ENCODE results near the gene ING3. TPM values are rescaled to one million over a fixed set of nuclear protein-coding genes. Genes with fewer than 3 reads are reported as not detected.
A peak's percentile ranks its signal among the peaks of the same experiment; 100 is the strongest.

The ING3 gene, protein sequence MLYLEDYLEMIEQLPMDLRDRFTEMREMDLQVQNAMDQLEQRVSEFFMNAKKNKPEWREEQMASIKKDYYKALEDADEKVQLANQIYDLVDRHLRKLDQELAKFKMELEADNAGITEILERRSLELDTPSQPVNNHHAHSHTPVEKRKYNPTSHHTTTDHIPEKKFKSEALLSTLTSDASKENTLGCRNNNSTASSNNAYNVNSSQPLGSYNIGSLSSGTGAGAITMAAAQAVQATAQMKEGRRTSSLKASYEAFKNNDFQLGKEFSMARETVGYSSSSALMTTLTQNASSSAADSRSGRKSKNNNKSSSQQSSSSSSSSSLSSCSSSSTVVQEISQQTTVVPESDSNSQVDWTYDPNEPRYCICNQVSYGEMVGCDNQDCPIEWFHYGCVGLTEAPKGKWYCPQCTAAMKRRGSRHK
- total RNA-seq (2014; rRNA removed; shearing (Covaris generic)) = 23.9 and 33.0 TPM in 2 replicates

DNA sequence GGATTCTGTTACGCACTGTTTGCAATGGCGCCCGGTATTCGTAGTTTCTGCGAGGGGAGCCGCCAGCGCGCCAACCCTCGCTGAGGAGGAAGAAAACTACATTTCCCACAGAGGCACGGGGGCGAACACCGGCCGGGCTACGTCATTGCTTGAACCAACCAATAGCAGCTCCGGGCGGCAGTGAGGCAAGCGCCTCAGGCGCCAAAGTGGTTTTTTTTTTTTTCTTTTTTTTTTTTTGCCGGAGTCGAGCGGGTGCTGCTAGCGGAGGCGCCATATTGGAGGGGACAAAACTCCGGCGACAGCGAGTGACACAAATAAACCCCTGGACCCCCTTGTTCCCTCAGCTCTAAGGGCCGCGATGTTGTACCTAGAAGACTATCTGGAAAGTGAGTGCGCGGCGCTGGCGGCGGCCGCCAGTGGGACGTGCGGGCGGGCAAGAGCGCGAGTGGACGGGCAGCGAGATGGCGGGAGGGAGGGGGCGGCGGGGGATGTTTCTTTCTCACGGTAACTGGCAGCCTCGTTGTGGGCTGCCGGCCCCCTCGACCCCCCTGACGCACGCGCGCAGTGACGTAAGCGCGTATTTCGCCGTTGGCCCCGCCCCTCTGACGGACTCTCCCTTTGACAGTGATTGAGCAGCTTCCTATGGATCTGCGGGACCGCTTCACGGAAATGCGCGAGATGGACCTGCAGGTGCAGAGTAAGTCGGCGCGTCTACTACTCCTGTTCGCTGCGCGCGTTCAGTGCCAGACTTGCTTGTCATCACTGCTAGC lies at the start of gene ING3:
Gene ING3, plus strand, starts transcription at position 239 of the 770 bp plus-strand sequence. Its CDS starts 120 bp downstream, at position 359.
- DNase-seq (ENCODE audit: low spot score) = peak; percentile 98

DNA sequence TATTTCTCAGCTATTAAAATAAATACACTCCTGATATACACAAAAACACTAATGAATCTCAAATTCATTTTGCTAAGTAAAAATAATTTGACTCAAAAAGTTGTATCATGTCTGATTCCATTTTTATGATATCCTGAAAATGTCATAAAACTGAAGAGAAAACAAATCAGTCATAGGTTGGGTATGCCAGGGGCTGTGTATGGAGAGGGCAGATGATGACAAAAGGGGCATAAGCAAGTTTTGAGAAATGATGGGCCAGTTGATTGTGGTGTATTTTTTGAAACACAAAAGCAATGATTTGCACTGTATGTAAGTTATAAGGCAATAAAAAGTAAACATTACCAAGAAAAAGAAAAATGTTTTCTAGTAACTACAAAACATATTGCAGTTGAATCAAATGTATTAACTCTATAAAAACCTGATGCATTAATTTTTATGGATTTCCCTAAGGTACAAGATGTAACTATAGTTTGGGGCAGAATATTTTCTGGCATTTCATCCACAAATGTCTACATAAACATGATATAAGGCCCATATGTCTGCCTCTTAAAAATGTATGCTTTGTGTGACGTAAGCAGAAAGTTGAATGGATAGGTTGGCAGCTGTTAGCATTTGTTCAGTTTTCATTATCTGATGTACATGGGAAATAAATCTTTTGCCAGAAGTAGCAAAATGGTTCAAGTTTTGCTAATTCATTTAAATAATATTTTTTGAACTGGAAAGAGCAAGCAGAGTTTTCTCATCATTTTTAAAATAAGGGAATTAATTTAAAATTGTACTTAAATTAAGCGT lies 35.1 kb upstream of the ING3 start:
- DNase-seq (ENCODE audit: low spot score) = no peak

DNA sequence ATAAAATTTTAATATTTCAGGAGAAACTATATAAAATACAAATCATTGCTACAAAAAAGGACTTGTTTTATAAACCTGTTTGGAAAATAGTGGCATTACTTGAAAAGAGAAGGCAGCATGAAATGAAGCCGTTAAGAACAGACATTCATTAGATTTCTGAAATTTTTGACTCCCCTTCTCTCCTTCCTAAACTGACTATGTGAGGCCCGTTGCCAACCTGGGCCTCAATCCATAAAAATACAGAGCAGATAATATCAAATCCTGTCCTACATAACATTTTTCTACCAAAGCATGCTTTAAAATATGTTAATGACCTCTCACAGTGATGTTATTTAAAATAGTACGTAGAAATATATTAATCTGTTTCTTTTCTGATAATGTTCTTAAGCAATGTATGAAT lies 34.5 kb upstream of the ING3 start:
- DNase-seq (ENCODE audit: low spot score) = no peak

DNA sequence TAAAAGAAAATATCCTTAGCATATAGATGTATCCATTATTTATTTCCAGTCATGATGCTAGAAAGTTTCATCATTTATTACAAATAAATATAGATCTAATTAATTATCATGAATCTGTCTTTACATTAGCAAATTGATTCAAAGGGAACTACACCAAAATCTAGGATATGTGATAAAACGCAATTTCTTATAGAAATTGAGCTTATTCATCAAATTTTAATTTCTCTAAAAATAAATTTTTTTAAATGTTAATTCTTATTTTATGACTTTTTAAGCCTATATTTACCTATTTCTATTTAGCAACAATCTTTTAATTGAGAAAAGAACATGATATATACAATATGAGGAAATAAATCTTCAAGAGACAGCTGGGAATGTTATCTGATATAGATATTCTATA lies 34.0 kb upstream of the ING3 start:
- DNase-seq (ENCODE audit: low spot score) = no peak

DNA sequence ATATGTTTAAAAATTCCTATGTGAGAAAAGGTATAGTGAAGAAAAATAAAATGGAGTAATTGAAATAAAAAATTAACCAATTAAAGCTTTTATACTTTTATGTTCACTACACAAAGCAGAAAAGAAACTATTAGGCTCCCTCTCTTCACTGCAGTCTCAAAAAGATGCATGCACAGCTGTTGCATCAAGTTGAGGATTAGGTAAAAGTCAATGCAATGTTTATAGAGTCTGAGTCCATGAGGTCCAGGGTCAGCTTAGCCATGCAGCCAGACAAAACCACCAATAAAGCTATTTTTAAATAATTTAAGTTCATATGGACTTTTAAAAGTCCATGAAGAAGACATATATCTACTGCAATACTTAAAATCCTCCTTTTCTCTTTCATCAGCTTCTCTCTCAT lies 31.1 kb upstream of the ING3 start:
- no peak for DNase-seq (ENCODE audit: low spot score)

DNA sequence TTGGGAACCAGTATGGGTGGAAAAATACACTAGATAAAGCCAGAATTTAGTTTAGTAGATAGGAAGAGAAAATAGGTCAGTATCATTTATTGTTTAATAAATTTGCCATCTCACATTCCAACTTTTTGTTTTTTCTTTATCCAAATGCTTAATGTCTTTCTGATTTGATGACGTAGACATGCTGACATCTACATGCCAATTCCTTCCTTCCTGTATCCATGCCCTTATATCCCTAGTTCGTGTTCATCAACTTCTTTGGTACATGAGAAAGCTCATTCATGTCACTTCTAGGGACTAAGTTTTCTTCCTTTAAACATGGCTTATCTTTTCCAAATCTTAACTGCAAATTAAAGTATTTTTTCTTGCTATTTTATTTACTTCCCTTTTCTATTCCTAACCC lies 30.5 kb upstream of the ING3 start:
- no peak for DNase-seq (ENCODE audit: low spot score)

DNA sequence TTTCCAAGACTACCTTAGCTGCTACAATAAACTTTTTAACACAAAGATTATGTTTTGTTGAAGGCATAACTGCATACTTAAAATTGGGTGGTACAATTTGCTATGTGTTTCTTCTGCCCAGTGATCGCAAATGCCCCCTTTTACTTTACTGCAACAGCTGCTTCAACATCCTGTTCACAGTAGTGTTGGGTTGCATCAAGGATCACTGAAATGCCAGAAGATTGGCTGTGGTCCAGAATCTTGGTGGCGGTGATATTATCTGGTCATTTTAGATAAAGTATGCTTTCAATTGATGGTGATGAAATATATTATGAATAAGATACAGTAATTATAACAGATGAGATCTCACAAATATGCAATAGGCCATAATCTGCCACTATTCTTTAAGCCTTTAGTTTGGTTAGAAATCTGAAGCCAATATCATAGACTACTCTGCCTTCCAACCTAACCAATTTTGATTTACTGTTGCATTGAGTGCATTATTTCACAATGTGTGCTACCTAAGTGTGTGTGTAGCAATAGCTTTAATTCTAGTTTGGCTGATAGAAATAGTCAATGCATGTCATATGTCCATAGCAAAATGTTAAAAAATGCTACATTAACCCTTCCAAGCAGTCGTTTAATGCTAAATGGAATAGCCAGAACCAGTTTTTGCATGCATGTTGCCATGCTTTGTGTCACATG lies 29.8 kb upstream of the ING3 start:
- DNase-seq (ENCODE audit: low spot score) = no peak

DNA sequence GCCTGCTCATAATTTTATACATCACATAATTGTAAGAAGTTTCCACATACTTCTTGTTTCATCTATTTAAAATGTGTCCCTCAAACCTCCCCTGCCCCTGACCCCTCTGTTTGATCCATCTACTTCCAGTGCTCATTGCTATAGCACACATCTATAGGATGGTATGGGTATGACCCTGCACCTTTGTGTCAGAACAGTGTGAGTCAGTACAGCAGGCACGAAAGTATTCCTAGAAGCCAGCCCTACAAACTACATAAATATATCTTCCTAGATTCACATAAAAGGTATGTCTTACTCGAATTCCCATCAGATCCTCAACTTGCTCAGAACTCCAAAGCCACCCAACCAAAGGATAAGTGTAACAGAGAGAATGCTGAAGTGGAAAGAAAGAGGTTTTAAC lies 25.7 kb upstream of the ING3 start:
- no peak for DNase-seq (ENCODE audit: low spot score)

DNA sequence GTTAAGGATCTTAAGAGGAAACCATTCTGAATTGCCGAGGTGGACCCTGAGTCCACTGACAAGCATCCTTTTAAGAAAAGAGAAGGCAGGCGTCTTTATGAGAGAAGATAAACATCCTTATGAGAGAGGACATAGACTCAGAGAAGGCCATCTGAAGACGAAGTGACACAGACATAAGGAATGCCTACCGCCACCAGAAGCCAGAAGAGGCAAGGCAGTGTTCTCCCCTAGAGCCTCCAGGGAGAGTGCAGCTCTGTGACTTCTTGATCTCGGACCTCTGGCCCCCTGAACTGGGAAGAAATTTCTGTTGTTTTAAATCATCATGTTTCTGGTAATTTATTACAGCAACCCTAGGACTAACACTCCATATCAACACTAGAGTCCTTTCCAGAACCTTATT lies 25.2 kb upstream of the ING3 start:
- DNase-seq (ENCODE audit: low spot score) = no peak

DNA sequence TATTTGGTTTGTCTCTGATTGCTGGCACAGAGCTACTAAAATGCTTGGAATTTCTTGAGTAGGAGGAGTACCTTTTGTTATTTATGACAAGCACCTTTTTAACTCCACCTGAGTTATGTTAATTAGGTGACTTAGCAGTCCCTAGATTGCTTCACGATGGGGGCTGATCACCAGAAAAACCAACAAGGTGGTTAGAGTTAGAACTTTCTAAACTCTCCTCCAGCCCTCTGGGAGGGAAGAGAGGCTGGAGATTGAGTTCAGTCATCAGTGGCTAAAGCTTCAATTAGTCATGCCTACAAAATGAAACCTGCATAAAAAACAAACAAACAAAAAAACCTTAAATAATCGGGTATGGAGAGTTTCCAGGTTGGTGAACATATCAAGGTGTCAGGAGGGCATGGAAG lies 23.6 kb upstream of the ING3 start:
- no peak for DNase-seq (ENCODE audit: low spot score)

DNA sequence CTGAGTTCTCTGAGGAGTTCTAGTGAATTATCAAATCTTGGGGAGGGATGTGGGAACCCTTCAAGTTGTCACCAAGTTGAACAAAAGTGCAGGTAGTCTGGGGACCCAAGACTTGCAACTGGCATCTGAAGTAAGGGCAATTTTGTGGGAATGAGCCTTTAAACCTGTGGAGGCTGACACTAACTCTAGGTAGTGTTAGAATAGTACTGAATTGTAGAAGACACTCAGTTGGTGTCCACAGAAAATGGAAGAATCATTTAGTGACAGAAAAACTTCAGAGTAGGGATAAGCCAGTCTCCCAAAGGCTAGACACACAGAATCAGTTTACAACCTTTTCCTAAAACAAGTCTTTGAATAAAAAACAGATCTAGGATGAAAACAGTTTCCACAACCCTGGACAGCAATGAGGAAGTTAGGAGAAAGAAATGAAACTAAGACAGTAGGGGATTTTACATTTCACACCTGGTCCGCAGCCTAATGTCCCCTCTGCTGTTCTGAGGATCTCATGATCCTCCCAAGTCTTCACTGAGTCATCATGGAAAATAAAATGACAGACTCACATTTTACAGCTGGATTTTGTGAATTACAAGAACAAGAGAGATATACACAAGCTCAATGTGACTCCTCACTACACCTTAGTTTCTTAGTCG lies 23.0 kb upstream of the ING3 start:
- DNase-seq (ENCODE audit: low spot score) = no peak

DNA sequence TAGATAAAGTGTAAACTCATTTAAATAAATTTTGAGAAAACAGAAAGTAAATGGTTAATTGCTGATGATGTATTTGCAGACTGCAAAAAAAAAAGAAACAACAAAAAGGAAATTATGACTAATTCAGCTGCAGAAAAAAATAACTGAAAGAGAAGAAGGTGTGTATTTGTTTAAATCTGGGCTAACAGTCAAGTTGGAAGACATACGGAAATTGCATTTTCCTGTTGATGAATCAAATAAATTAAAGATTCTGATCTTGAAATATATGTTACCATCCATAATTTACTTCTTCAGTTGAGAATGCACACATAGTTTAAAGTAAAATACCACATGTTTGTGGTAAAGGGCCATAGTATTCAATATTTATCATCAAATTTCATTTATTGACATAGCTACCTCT lies 19.3 kb upstream of the ING3 start:
- no peak for DNase-seq (ENCODE audit: low spot score)

DNA sequence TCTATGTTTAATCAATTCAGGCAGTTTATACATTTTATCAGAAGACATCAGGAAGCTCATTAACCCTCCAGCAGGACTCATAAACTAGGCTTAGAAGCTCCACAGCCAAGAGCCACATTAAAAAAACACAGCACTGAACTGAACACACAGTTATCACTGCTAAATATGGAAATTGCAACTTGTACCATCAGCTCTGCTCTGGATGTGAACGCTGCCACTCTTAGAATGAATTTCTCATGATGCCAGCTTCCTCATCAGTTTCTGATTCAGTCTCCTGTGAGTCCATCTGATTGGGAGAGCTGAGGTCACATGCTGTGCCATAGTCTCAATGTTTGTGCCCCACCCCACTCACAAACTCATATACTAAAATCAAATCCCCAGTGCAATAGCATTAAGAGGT lies 17.1 kb upstream of the ING3 start:
- no peak for DNase-seq (ENCODE audit: low spot score)

DNA sequence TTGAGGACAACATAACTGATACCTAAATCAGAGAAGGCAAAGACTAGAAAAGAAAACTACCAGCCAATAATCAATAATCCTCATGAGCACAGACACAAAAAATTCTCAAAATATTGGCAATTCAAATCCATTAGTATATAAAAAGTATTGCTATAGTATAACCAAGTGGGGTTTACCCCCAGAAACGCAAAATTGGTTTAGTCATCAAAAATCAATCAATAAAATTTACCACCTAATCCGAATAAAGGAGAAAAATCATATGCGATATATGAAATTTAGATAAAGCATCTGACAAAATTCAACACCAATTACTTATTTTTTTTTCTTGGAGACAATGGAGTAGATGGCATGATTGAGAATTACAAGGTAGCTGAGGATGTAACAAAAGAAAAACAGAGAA lies 11.2 kb upstream of the ING3 start:
- no peak for DNase-seq (ENCODE audit: low spot score)

DNA sequence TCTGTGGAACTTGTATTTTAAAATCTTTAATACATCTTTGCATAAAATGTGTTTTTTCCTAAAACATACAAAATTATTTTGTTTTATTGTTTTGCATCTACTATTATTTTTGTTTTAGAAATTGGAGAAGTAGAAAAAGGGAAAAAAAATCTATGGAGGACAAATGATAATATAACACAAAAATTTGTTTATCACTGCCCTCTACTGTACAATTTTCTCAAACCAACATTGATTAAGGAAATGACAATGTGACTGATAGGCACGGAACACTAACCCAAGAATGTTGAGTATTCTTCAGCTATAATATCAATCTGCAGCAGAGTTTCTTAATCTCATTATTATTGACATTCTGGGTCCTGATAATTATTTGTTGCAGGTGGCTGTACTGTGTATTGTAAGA lies 9.5 kb upstream of the ING3 start:
- no peak for DNase-seq (ENCODE audit: low spot score)

DNA sequence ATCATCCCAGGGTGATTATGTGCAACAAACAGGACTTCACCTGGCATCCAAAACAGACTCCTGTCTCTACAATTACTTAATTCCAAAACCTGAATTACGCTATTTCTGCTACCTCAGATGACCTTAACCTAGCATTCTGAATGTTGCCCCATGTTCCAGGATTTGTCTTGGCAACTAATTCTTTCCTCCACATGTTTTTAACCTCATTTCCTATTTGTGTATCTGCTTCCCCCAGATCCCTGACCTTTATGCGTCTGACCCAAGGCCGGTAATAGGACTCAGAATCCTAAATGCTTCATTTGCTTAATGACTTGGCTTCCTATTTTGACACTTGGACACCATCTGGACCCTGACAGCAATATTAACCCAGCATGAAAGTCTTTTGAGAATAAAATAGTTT lies 8.7 kb upstream of the ING3 start:
- DNase-seq (ENCODE audit: low spot score) = no peak

DNA sequence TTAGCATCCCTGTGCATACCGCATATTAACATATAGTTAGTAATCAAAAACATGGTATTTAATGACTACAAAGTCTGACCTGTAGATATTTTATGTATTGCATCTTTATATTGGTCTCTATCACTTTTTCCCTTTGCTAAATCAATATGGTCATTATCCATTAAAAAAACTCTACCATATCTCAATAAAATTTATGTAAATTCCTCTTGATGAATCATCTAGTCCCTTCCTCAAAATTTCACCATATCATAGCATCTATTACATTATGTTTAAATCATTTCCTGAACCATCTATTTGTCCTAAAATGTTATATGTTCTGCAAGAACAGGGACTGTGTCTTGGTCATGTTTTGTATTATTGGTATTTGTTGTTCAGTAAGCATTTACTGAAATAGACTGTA lies 7.7 kb upstream of the ING3 start:
- DNase-seq (ENCODE audit: low spot score) = no peak

DNA sequence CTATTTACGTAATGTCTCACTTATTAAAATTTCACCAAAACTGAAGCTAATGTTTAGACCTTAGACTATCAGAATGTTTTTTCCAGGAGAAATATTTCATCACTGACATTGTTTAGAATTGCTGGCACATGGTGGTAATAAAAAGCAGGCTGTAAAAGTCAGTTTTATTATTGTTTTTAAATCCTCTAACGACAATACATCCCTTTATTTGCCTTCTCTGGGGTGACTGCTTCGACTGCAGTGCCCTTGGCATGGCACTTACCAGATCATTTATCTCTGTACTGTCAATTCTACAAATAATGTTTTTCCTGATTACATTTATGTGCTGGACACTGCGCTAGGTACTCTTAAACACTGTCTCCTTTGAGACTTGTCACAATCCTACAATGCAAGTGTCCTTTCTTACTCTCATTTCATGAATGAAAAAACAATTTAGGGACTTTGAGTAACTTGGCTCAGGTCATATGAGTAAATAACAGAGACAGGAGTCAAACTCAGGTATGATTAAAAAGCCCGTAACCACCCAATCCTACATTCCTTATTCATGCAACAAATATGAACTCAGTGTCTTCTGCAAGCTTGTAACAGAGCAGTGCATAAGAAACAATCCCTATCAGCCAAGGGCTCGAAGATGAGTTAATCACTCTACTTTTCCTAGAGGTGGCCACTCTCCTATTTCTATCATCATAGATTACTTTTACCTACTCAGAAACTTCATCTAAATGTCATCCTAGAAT lies 5.6 kb upstream of the ING3 start:
- no peak for DNase-seq (ENCODE audit: low spot score)

DNA sequence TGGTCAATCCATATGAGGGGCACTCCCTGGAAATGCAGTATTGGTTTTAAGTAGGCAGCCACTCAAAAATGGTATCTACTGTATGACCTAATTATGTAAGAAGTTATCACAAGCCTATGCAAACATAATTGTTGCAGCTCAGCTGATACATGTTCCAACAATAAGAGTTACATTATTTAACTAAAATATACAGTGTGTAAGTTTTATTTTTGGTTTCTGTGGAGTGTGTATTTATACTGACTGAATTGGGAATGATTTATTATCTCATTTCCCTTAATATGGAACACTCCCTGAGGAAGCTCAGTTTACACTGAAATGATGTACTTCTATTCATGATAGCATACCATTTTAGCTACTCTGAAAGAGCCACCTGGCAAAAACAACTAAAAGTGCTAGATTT lies 2.6 kb upstream of the ING3 start:
- no peak for DNase-seq (ENCODE audit: low spot score)

DNA sequence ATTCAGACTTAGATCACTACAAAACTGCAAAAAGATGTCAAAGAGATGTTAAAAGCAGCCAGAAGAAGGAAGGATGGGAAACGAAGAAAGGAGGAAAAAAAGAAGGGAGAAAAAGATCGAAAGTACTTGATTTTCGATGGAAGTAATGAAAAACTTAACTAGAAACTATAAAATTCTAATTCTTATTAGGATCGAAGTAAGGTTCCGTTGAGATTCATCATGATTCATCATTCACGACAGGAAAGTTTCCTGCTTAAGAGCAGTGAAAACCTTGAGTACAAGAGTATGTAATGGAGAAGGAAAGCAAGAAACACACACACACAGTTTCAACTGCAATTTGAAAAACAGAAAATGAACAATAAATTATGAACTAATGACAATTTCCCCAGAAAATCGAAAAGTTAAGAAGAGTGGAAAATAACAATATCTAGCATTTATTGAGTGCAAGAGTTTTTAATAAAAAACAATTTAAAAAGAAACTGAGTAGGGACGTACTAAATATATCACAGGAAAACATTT lies 1.1 kb upstream of the ING3 start:
- no peak for DNase-seq (ENCODE audit: low spot score)
